ENCODE results near the gene TOM1. TPM values are rescaled to one million over a fixed set of nuclear protein-coding genes. Genes with fewer than 3 reads are reported as not detected.

The TOM1 gene
- polyA plus RNA-seq, 1 of the 3 experiments (the other 2 are of a cell fraction), result 26.9 TPM

- peak; percentile 85 for TF ChIP-seq SMC3 (IDR thresholded peaks at IDR 0.05; ENCODE audit: low read depth, low read length)
- TF ChIP-seq, protein P1, sequence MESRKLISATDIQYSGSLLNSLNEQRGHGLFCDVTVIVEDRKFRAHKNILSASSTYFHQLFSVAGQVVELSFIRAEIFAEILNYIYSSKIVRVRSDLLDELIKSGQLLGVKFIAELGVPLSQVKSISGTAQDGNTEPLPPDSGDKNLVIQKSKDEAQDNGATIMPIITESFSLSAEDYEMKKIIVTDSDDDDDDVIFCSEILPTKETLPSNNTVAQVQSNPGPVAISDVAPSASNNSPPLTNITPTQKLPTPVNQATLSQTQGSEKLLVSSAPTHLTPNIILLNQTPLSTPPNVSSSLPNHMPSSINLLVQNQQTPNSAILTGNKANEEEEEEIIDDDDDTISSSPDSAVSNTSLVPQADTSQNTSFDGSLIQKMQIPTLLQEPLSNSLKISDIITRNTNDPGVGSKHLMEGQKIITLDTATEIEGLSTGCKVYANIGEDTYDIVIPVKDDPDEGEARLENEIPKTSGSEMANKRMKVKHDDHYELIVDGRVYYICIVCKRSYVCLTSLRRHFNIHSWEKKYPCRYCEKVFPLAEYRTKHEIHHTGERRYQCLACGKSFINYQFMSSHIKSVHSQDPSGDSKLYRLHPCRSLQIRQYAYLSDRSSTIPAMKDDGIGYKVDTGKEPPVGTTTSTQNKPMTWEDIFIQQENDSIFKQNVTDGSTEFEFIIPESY (IDR thresholded peaks at IDR 0.05; ENCODE audit: borderline replicate concordance, low read depth), result no peak
- TF ChIP-seq, protein P2, sequence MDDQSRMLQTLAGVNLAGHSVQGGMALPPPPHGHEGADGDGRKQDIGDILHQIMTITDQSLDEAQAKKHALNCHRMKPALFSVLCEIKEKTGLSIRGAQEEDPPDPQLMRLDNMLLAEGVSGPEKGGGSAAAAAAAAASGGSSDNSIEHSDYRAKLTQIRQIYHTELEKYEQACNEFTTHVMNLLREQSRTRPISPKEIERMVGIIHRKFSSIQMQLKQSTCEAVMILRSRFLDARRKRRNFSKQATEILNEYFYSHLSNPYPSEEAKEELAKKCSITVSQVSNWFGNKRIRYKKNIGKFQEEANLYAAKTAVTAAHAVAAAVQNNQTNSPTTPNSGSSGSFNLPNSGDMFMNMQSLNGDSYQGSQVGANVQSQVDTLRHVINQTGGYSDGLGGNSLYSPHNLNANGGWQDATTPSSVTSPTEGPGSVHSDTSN (IDR thresholded peaks at IDR 0.05), result no peak
- peak; percentile 42; the same call in 1 of the 2 replicates for TF ChIP-seq SIN3A (IDR thresholded peaks at IDR 0.05; ENCODE audit: borderline replicate concordance, low read depth, low read length)
- peak; percentile 30; the same call in 1 of the 2 replicates for TF ChIP-seq TAF1 (IDR thresholded peaks at IDR 0.05; ENCODE audit: borderline replicate concordance, low read depth, low read length)
- TF ChIP-seq CHD2 (IDR thresholded peaks at IDR 0.05; ENCODE audit: low read length, partially characterized antibody), result peak; percentile 62
Observed at GRCh38 chr22:35350539-35351503, 51.1 kb downstream of the TOM1 start (continued).

DNA sequence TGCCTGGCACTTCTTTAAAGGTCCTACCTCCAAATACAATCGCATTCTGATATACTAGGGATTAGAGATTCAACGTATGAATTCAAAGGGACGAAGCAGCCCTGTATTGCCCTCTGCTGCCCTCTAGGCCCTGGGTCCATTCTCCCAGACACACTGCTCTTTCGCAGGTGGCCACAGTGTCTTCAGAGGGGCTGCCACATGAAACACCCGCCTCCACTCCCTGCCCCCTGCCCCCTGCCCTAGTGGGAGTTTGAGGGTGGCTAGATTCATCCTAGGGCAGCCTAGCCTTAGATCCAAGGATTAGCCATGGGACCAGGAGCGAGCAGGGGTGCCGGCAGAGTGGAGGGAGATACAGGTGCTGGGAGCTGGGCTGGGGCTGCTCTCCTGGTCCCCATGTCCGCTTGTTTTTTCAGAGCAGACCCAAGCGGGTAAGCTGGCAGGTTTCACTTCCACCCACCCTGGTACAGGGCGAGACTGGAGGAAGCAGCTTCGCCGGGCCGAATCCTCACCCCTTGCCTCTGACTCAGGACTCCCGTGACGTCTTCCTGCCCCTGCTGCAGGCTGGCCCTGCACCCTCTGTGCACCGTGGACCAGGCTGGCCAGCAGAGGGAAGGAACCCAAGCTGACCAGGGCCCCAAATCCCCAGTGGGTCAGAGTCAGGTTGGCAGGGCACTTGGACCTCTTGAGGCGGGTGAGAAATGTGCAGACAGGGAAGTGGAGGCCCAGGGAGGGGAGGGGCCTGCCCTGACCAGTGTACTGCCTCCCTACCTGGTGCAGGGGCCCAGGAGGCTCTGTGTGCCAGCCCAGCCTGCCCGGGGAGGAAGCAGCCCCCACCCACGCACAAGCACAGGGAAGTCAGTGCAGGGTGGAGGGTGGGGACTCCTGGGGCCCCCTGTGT, 52.8 kb downstream of the TOM1 start:
- Histone ChIP-seq H3K9me2 (no peaks in the 10 kb centered on the region), H3K9ac (no peak overlapping the region), H2AFZ (ENCODE audit: low read depth) (no peak overlapping the region), H3F3A (replicated peaks; ENCODE audit: insufficient read depth) (peaks cover 4% of the 10 kb centered on the region), H4K20me1 (ENCODE audit: insufficient read depth) (no peaks in the 10 kb centered on the region), H3K27me3 (ENCODE audit: insufficient read depth) (no peaks in the 10 kb centered on the region), H3K79me2 (ENCODE audit: insufficient read depth) (no peaks in the 10 kb centered on the region), H3K27ac (ENCODE audit: low read depth in 2 of 2, low read length in 1 of 2) (no peak overlapping the region), H3K9me3 (no peaks in the 10 kb centered on the region), H3K4me1 (ENCODE audit: control insufficient read depth in 1 of 2, insufficient read depth in 2 of 2, low read depth in 1 of 2, low read length in 1 of 2) (peaks cover 5 to 24% of the 10 kb centered on the region in 2 experiments; a peak in 2 of 4 replicates), H3K4me3 (ENCODE audit: low read depth in 2 of 2, low read length in 1 of 2) (no peak overlapping the region), H3K4me2 (no peak overlapping the region), H3K36me3 (replicated peaks in 1 of 2; ENCODE audit: control insufficient read depth in 1 of 2, insufficient read depth in 2 of 2, low read length in 1 of 2) (no peaks in the 10 kb centered on the region)
- 89% methylated on average over 19 of the region's 19 CpGs for WGBS (ENCODE audit: low lambda C conversion rate)
- POLR2A ChIA-PET, result no interaction called here
- CTCF ChIA-PET, result interaction anchor here (0.5 to 5.3 kb wide), 6 partner anchors 11 to 578 kb away, joined by 3 to 42 read pairs (median 4); no protein-coding TSS in a partner anchor
- no peak for TF ChIP-seq JUND (IDR thresholded peaks at IDR 0.05)
- TF ChIP-seq, protein P2 (IDR thresholded peaks at IDR 0.05), result no peak
- TF ChIP-seq CTCF (IDR thresholded peaks at IDR 0.05), result peak; percentile 22
- TF ChIP-seq, protein P3, sequence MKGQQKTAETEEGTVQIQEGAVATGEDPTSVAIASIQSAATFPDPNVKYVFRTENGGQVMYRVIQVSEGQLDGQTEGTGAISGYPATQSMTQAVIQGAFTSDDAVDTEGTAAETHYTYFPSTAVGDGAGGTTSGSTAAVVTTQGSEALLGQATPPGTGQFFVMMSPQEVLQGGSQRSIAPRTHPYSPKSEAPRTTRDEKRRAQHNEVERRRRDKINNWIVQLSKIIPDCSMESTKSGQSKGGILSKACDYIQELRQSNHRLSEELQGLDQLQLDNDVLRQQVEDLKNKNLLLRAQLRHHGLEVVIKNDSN (IDR thresholded peaks at IDR 0.05; ENCODE audit: borderline replicate concordance, low read depth), result no peak
- TF ChIP-seq RXRA (IDR thresholded peaks at IDR 0.05; ENCODE audit: borderline replicate concordance, low read depth), result no peak
- DNase-seq, result no peak

Measured in SK-N-SH (cell line).